SW 1271 (cell line): ENCODE results near the gene SYNGR3.

Experiments used
- DNase-seq, 2 experiments: peaks; one replicate each; lab custom pipeline; 2025; lab: John Stamatoyannopoulos, UW

Gene SYNGR3

DNA sequence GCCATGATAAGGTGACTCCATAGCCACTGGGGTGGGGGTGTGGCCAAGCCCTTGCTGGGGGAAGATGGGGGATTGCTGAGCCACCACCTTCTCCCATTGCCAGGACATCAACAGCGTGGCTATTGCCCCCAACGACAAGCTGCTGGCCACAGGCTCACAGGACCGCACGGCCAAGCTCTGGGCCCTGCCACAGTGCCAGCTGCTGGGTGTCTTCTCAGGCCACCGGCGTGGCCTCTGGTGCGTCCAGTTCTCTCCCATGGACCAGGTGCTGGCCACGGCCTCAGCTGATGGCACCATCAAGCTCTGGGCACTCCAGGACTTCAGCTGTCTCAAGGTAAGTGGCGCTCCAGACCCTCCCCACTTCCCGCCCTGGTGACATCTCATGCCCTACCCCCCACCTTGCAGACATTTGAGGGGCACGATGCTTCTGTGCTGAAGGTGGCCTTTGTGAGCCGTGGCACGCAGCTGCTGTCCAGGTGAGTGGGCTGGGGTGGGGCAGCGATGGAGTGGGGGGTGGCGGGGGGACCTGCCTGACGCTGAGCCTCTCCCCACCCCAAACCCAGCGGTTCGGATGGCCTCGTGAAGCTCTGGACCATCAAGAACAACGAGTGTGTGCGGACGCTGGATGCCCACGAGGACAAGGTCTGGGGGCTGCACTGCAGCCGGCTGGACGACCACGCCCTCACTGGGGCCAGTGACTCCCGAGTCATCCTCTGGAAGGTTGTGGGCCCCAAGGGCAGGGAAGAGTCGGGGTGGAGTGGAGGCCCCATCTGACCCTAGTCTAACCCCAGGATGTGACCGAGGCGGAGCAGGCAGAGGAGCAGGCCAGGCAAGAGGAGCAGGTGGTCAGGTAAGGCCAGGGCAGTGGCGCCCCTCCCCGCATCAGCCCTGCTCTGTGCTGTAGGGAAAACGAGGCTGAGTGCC, 12.6 kb upstream of the SYNGR3 start:
- no peak for DNase-seq

DNA sequence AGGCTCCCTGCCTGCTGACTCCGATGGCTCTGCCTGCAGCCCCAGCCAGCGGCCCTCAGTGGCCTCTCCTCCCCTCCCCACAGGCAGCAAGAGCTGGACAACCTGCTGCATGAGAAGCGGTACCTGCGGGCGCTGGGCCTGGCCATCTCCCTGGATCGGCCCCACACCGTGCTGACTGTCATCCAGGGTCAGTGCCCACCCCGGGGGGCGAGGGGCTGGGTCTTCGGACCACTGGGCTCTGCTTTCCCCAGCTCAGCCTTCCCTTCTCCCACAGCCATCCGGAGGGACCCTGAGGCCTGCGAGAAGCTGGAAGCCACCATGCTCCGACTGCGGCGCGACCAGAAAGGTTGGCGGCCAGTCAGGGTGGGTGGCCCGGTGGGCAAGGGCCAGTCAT, 11.9 kb upstream of the SYNGR3 start:
- DNase-seq, result no peak

DNA sequence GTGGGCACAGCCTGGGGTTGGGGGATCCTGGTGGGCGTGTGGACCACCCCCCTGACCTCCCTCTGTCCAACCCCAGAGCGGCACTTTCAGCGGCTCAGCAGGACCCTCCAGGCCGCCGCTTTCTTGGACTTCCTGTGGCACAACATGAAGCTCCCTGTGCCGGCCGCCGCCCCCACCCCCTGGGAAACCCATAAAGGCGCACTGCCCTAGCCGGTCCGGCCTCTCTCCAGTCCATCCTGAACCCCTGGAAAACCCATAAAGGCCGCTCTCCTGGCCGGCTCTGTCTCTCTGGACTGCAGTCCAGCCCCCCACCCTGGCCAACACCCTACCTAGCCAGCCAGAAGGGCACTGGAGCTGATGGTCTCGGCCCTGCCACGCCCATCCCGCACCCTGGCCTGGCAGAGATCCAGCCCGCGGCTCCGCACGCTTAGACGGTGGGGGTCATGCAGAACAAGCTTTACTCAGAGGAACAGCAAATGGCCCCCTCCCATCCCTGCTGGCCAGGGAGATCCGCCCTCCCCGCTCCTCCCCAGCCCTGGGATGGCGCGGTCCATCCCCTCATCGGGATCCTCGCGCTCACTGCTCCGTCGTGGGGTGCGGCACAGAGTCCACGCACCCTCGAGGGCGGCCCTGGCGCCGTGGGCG, 11.2 kb upstream of the SYNGR3 start:
- DNase-seq, result no peak

DNA sequence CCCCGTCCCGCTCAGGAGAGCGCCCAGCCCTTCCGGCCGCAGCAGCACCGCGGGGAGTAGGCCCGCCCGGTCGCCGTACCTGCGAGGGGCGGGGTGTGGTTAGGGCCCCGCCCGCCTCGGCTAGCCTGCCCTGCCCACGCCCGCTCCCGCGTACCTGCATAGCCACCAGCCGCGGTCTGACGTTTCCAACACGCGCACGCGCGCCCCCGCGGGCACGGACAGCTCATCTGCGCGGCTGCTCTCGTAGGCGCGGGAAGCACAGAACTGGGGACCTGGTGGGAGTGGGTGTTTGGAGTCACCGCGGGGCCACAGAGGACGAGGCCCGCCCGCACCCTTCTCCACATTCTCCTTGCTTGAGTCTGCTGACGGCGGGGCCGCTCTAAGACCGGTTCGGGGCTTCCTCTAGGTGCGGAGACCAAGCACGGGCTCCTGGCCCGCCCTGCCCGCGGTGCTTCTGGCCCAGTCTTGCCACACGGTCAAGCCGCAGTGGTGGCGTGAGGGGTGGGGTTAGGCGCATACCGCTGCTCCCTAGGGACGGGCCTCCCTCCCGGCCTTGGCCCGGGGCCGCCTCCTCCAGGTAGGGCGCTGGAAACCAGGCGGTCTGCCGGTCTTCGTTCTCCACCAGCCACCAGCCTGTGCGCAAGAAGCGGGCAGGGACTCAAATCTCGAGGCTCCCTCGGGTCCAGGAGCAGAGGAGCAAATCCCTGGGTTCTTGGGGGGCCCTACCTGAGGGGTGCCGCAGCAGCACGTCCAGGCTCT, 10.3 kb upstream of the SYNGR3 start:
- no peak for DNase-seq

DNA sequence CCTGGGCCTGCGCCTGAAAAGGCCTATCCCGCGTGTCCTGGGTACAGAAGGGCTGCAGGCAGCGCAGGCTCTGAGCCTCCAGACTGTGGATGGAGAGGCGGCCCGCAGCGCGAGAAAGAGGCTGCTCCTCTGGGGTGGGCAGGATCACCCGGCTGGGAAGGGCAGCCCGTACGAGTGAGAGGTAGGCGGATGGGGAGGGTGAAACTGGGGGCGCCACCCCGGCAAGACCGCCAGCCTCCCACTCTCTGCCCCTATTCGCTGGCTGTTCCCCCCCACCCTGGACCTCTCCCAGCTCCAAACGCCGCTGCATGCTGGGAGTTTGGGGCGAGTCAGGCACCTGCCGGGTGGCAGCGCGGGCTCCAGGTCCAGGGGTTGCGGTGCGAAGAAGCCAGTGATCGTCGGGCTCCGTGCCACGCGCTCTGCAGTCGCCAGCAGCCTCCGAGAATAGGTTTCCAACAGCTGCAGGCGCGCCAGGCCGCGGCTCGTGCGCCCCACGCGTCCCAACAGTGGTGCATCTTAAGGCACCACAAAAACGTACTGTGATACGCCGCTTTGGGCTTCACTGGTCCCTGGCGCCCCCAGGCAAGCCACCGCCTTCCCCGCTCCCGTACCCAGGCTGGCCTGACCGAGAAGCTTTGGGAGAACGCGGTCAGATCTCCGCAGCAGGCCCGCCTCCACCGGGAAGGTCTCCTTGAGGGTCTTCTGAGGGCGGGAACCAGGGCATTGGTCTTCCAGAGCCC, 9.6 kb upstream of the SYNGR3 start:
- DNase-seq, result no peak

DNA sequence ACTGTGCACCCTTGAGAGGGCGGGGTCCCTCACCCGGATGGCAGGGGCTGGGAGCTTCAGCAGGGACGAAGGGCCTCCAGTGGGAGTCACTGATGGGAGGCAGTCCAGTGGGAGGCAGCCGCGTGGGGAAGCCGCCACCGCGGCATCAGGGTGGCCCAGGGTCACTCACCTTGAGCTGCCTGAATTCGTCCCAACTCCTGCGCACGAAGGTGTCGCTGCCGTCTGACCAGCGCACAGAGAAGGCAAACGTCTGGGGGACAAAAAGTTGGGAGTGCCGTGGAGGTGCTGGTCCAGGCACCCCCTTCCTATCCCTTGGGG, 9.0 kb upstream of the SYNGR3 start:
- no peak for DNase-seq

DNA sequence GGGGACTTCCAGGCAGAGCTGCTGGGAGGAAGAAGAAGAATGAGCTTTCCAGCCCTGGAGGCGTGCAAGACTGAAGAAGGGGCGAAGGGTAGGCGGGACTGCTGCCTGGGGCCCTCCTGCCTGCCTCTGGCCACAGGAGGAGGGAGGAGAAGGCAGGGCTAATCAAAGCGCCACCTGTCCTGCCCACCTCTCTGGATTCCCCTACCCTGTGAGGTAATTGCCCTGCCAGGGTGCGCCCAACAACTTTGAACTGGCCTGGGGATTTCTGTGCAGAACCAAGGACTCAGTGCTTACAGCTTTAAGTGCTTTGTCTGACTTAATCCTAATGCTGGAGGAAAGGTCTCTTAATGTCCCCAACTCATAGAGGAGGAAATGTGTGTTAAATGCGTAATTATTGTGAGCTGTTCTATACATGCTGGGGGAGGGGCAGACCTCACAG, 8.4 kb upstream of the SYNGR3 start, which contains the start of gene NOXO1:
Gene NOXO1 (minus strand): TSS at position 72 of the 439 bp plus-strand sequence. CDS start 290 bp downstream, outside the sequence.
- no peak for DNase-seq

DNA sequence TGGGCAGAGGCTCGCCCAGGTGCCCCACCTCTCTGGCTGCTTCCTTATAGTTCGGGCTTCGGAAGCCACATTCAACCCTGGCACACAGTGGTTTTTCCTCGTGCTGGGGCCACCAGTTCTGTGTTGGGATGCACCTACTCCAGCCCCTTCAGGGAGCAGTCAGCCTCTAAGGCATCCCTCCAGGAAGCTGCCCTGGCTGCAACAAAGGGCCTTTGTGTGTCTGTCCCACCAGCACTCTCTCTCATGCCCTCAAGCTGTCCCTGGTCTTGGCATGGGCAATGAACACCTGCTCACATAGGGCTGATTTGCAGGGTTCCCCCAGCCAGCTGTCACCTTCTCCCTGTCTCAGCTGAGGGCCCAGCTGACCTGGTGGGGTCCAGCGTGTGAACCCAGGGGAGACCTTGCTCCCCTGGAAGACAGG, 7.7 kb upstream of the SYNGR3 start:
- no peak for DNase-seq

DNA sequence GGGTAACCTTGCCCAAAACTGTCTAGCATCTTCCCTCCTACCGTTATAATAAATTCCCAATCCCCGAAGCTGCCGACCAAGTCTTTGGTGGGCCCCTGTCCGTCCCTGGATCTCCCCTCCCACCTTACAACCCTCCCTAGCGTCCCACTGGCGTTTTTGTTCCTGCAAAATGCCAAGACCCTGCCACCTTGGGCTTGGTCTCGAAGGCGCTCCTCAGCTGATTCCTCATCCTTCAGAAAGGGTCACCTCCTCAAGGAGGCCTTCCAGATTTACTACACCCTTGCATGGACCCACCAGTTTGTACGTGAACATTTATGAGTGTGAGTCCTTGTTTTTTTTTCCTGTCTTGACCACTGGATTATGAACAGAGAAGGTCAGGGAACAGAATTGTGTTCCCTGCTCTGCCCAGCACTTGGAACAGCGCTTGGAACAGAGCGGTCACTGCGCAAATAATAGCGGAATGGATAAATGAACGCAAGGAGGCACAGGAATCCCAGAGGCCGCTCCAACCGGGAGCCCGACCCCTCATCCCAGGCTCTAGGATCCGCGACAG, 6.7 kb upstream of the SYNGR3 start:
- DNase-seq, result no peak

DNA sequence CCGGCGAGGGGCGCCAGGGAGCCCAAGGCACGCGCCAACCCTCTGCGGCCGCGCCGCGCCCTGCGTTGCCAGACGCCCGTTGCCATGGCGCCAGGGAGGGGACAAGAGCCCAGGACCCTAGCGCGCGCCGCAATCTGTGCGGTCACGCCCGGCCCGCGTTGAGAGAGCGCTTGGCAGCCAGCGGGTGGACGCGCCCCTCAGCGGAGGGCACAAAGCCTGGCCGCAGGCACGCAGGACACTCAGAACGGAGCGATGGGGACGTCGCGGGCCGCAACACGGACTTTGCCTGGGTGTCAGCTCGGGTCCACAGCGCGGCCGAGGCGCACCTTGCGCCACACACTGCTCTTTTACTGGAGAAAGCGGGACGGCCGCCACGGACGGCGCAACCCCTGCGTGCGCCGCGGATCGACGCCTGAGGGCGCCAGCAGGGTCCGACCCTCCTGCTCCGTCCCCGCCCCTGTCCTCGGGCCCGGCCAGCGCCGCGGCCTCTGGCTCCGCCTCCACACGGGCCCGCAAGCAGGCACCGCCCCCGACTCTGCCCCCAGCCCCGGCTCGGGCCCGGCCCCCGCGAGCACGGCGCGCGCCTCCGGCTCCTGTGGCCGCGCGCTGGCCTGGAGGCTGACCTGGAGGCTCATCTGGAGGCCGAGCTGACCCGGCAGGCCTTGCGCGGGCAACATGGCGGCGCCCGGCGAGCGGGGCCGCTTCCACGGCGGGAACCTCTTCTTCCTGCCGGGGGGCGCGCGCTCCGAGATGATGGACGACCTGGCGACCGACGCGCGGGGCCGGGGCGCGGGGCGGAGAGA, 6.0 kb upstream of the SYNGR3 start, which contains the start of gene GFER:
Gene GFER (plus strand): TSS at position 650 of the 803 bp plus-strand sequence. CDS start 26 bp downstream, at position 676.
- DNase-seq, result peak; percentile 63 to 80

DNA sequence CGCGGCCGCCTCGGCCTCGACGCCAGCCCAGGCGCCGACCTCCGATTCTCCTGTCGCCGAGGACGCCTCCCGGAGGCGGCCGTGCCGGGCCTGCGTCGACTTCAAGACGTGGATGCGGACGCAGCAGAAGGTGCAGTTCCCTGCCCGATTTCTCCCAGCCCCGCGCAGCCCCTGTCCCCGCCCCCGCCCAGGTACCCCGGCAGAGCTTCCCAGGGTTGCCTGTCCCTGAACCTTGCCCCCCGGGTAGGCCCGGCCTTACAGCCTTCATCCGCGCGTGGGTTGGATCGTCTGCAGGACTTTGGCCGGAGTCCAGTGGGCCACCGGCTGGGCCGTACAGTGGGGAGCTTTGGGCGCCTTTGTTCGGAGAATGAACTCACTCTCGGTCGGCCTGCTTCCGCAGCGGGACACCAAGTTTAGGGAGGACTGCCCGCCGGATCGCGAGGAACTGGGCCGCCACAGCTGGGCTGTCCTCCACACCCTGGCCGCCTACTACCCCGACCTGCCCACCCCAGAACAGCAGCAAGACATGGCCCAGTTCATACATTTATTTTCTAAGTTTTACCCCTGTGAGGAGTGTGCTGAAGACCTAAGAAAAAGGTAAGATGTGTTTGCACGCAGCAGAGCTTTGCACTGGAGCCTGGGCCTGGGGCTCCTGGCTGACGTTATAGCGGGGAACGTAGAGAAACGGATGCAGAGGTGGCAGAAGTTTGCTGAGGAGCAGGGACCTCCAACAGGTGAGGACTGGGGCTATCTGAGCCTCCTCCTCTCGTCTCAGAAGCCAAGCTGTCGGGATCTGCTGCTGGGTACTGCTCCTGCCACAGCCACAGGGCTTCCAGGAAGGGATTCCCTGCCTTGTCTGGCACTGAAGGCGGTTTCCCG, 5.2 kb upstream of the SYNGR3 start:
- no peak for DNase-seq

DNA sequence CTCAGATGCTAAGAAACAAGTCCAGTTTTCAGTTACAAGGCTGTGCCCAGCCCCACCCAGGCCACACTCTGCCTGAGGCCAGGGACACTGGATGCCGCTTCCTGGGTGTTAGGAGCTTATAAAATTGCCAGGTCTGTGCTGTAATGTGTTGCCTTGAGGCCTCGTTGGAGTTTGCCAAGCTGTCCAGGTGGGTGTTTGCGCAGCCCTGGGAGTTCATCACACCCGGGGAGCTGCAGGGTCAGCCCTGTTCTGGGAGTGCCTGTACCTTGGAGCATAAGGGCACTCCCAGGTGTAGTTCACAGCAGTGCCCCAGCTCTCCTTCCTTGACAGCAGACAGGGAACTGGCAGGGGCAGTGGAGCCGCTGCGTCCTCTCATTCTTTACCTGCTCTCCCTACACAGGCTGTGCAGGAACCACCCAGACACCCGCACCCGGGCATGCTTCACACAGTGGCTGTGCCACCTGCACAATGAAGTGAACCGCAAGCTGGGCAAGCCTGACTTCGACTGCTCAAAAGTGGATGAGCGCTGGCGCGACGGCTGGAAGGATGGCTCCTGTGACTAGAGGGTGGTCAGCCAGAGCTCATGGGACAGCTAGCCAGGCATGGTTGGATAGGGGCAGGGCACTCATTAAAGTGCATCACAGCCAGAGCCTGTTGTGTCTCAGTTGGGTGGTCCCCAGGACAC, 4.2 kb upstream of the SYNGR3 start:
- DNase-seq, result no peak

DNA sequence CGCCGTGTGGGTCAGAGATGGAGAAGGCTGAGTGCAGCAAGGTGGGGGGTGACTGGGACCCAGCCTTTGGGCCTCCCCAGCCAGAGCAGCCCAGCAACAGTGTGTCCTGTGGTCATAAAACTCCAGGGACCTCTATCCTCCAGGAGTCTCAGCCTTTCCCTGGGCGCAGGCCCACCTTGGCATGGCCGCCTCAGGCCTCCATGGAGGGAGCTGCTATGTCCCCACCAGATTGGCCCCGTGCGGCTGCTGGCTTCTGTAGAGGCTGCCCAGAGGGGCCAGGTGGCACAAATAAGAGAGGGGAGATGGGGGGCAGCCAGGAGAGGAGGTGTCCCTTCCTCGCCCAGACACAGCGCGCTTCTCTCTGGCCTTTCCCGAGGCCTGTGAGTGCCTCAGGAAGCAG, 2.6 kb upstream of the SYNGR3 start:
- no peak for DNase-seq

DNA sequence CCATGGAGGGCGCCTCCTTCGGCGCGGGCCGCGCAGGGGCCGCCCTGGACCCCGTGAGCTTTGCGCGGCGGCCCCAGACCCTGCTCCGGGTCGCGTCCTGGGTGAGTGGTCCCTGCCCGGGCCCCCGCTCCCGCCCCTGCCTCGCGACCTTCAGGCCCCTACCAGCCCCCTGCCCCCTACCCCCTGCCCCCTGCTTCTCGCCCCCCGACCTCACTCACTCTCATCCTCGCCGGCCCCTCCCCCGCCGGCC, 256 bp downstream of the SYNGR3 start:
- DNase-seq, result no peak

DNA sequence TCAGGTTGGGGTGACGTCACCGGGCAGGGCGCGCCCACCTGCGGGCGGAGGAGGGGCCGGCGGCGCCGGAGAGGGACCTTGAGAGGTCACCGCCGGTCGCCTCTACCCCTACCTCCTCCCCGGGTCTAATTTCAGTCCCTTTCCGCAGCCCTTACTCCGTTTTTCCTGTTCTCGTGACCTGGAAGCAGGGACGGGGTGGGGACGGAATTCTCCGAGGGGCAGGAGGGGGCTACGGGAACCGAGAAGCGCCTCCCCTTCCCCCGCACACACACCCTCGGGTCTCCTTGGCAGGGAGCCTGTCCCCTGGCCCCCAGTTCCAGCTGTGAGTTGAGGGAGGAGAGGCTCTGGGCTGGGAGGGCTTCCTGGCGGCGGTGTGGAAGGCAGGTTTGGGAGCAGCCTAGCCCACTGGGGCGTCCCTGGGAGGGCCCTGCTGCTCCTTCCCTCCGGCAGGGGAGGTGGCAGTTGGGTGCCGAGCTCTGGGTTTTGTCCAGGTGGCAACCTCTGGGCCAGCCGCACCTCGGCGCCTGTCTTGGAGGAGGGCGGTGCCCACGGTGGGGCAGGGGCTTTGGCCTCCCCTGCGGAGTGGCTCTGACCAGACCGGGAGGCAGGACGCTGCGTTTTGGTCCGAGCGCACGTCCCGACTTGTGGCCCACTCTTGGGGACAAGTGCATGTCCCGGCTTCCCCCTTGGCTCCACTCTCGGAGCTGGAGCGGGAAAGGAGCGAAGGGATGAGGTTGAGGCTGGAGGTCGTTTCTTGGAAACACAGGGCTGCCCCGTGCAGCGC, 773 bp downstream of the SYNGR3 start:
- DNase-seq, result no peak

DNA sequence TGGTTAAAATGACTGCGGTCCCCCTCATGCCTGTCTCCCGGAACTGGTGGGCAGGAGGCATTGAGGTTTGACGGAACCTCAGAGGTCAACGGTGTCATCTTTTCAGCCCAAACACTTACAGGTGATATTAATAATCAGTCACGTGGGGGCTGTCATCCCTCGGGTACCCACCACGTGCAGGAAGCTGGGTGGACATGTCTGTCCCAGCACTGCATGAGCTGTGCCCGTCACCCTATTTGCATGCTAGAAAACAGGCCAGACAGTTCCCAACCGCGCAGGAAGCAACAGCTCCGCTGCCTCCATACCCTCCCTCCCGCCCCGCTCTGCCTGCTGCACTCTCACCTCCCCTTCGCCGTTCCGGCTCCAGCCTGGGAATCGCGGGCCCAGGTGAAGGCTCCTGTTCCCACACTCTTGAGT, 1.4 kb downstream of the SYNGR3 start:
- no peak for DNase-seq

DNA sequence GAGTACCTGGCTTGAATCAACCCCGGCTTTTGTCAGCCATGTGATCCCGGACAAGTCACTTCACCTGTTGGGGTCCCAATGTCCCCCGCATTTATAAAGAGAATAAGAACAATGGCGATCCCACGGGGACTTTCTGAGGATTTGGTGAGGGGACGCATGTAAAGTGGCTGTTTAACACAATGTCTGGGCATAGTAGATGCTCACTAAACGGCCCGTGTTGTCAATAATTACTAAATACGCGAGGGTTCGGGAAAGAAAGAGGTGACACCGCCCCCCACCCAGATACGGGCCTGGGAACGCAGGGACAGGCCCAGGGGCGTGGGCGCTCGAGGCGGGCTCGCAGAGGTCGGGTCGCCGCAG, 1.8 kb downstream of the SYNGR3 start:
- DNase-seq, result no peak

DNA sequence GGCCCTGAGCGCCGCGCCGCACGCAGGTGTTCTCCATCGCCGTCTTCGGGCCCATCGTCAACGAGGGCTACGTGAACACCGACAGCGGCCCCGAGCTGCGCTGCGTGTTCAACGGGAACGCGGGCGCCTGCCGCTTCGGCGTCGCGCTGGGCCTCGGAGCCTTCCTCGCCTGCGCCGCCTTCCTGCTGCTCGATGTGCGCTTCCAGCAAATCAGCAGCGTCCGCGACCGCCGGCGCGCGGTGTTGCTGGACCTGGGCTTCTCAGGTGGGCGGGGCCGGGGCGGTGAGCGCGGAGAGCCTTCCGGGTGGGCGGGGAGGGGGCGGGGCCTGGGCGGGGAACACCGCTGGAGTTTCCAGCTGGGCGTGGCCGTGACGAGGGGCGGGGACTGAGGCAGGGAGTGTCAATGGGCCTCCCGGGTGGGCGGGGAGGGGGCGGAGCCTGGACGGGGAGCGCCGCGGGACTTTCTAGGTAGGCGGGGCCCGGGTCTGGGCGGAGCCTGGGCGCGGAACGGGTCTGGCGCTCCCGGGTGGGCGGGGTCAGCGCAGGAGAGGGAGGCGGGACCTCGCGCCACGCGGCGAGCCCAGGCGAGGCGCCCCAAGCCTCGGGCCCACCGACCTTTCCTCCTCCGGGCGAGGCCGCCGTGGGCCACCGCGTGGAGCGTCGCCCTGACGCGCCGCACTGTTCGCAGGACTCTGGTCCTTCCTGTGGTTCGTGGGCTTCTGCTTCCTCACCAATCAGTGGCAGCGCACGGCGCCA, 2.4 kb downstream of the SYNGR3 start:
- DNase-seq, result peak in 1 of 2 experiments; percentile 8
